Measurements from ENCODE around the gene DUSP7. TPM values are rescaled to one million over a fixed set of nuclear protein-coding genes. Genes with fewer than 3 reads are reported as not detected.
A peak's percentile ranks its signal among the peaks of the same experiment; 100 is the strongest.

DUSP7 gene
- total RNA-seq, 1 experiment from 2014 or later: 20.1 TPM

- no peak overlapping the region for H3K27ac ChIP-seq (ENCODE audit: low read depth, low read length, poor library complexity, severe bottlenecking)
- no peaks in the 10 kb centered on the region for H3K9me3 ChIP-seq (ENCODE audit: low read depth, low read length, poor library complexity, severe bottlenecking)
- peaks cover 22% of the 10 kb centered on the region for H3K4me1 ChIP-seq (ENCODE audit: insufficient read depth, low read length, poor library complexity, severe bottlenecking)
- H3K4me3 ChIP-seq (ENCODE audit: low read depth, low read length, poor library complexity, severe bottlenecking): no peak overlapping the region
- peaks cover 17% of the 10 kb centered on the region for H3K36me3 ChIP-seq (ENCODE audit: insufficient read depth, low read length, poor library complexity, severe bottlenecking)
- no peaks in the 10 kb centered on the region for H3K27me3 ChIP-seq (replicated peaks; ENCODE audit: insufficient read depth, low read depth, low read length, poor library complexity)
- BruUV-seq (replicated peaks): no TSS peak
- no peak for TF ChIP-seq EZH2 (IDR thresholded peaks at IDR 0.05; ENCODE audit: borderline replicate concordance, low read depth, low read length, poor library complexity, severe bottlenecking)
- no peak for TF ChIP-seq CTCF (conservative IDR thresholded peaks at IDR 0.05; ENCODE audit: low read depth, low read length)
- intact Hi-C loops (cut with micrococcal nuclease; ENCODE audit: unreplicated experiment): loop anchor here (10.0 kb wide), 1 partner anchor 104 kb away; the partner anchor contains the start of gene POC1A
- no peak for DNase-seq (ENCODE audit: low spot score)
- ChIA-PET POLR2A (ENCODE audit: low non-redundant PET) (interaction anchor here (0.6 kb wide), 1 partner anchor 45 kb away, joined by 3 read pairs; no protein-coding TSS in a partner anchor), CTCF (no interaction called here)
Measured at GRCh38 chr3:52050571-52050970, 5.8 kb downstream of the DUSP7 start.

- Histone ChIP-seq H3K36me3 (ENCODE audit: insufficient read depth, low read length, poor library complexity, severe bottlenecking) (peaks cover 17% of the 10 kb centered on the region), H3K27me3 (replicated peaks; ENCODE audit: insufficient read depth, low read depth, low read length, poor library complexity) (no peaks in the 10 kb centered on the region), H3K4me1 (ENCODE audit: insufficient read depth, low read length, poor library complexity, severe bottlenecking) (peaks cover 32% of the 10 kb centered on the region), H3K27ac (ENCODE audit: low read depth, low read length, poor library complexity, severe bottlenecking) (no peak overlapping the region), H3K4me3 (ENCODE audit: low read depth, low read length, poor library complexity, severe bottlenecking) (no peak overlapping the region), H3K9me3 (ENCODE audit: low read depth, low read length, poor library complexity, severe bottlenecking) (no peaks in the 10 kb centered on the region)
- no TSS peak for BruUV-seq (replicated peaks)
- no peak for TF ChIP-seq EZH2 (IDR thresholded peaks at IDR 0.05; ENCODE audit: borderline replicate concordance, low read depth, low read length, poor library complexity, severe bottlenecking)
- TF ChIP-seq CTCF (conservative IDR thresholded peaks at IDR 0.05; ENCODE audit: low read depth, low read length): no peak
- ChIA-PET CTCF (no interaction called here), POLR2A (ENCODE audit: low non-redundant PET) (no interaction called here)
- no peak for DNase-seq (ENCODE audit: low spot score)
- intact Hi-C loops (cut with micrococcal nuclease; ENCODE audit: unreplicated experiment): no loop called here
Measured at GRCh38 chr3:52049503-52049902, 6.9 kb downstream of the DUSP7 start.

DNA sequence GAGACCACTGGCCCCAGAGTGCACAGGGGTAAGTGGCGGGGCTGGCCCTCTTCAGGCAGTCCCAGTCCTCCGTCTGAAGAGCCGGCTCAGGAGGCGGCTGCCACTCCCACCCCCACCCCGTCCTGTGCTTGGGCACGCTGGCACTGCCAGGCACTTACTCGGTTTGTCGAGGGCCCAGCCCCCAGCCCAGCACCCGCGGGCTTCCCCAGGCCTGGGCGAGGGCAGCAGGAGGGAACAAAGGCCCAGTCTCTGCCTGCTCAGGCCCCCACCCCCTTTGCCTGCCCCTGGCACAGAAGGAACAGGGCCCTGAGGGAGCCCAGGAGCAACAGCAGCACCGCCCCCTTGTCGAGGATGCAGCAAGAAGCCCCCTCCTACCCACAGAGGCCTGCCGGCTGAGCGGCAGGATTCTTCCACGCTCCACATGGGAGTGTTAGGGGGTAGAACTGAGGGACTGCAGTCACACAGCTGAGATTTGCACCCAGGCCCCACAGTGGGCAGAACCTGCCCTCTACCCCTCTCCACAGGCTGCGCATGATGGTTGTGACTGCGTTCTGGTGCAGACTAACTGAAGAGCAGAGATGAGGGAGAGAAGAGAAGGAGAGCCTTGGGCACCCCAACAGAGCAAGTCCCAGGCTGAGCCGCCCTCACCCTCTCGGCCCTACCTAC, 8.9 kb downstream of the DUSP7 start:
- H3K27ac ChIP-seq (ENCODE audit: low read depth, low read length, poor library complexity, severe bottlenecking): peak overlapping the region; percentile 70
- ChIA-PET CTCF (interaction anchor here (1.1 kb wide), 1 partner anchor 77 kb away, joined by 3 read pairs; no protein-coding TSS in a partner anchor), POLR2A (ENCODE audit: low non-redundant PET) (no interaction called here)
- peaks cover 43% of the 10 kb centered on the region for H3K4me1 ChIP-seq (ENCODE audit: insufficient read depth, low read length, poor library complexity, severe bottlenecking)
- TF ChIP-seq CTCF (conservative IDR thresholded peaks at IDR 0.05; ENCODE audit: low read depth, low read length): no peak
- TF ChIP-seq EZH2 (IDR thresholded peaks at IDR 0.05; ENCODE audit: borderline replicate concordance, low read depth, low read length, poor library complexity, severe bottlenecking): no peak
- BruUV-seq (replicated peaks): no TSS peak
- intact Hi-C loops (cut with micrococcal nuclease; ENCODE audit: unreplicated experiment): no loop called here
- H3K27me3 ChIP-seq (replicated peaks; ENCODE audit: insufficient read depth, low read depth, low read length, poor library complexity): no peaks in the 10 kb centered on the region
- H3K4me3 ChIP-seq (ENCODE audit: low read depth, low read length, poor library complexity, severe bottlenecking): no peak overlapping the region
- peaks cover 13% of the 10 kb centered on the region for H3K36me3 ChIP-seq (ENCODE audit: insufficient read depth, low read length, poor library complexity, severe bottlenecking)
- DNase-seq (ENCODE audit: low spot score): peak; percentile 27
- H3K9me3 ChIP-seq (ENCODE audit: low read depth, low read length, poor library complexity, severe bottlenecking): no peaks in the 10 kb centered on the region

Data from A673 (cell line).